GM23248 (cell line): ENCODE results near the gene ANKEF1.

Source experiments
- EZH2 ChIP-seq: fragments of 200-600 bp; sonication (generic); IDR thresholded peaks from 2 replicates; pipeline ENCODE4 v1.6.1; 2018; ENCODE audit warnings: antibody characterized with exemption, mild to moderate bottlenecking; ENCODE audit not compliant: insufficient read depth, poor library complexity, severe bottlenecking
- EZH2phosphoT487 ChIP-seq: fragments of 200-600 bp; sonication (generic); IDR thresholded peaks from 2 replicates; pipeline ENCODE4 v1.6.1; 2018; ENCODE audit warnings: antibody characterized with exemption, moderate library complexity, mild to moderate bottlenecking, low read depth; ENCODE audit not compliant: insufficient read depth

GRCh38 chr20:10061641-10062040, 26.9 kb downstream of the ANKEF1 start:
- TF ChIP-seq EZH2 (no peak), EZH2phosphoT487 (no peak)
